ENCODE results near the gene KRT81. TPM values are rescaled to one million over a fixed set of nuclear protein-coding genes. Genes with fewer than 3 reads are reported as not detected.

Gene KRT81
- total and polyA plus RNA-seq, 8 donors, result 0.22 to 0.76 (median 0.52) TPM; not detected in 4

- WGBS, 2 donors, result 72 to 74% methylated on average over 14 of the region's 14 CpGs
- intact Hi-C loops (cut with DNase I), result no loop called here
Measured at GRCh38 chr12:52300796-52301691, 9.7 kb upstream of the KRT81 start.

GRCh38 chr12:52298677-52299190 is 7.4 kb upstream of the KRT81 start:
- H3K36me3 ChIP-seq, result no peaks in the 10 kb centered on the region
- H3K9me3 ChIP-seq, result no peaks in the 10 kb centered on the region
- WGBS, 2 donors, result 37 to 40% methylated on average over 4 of the region's 4 CpGs
- H3K4me1 ChIP-seq, result no peaks in the 10 kb centered on the region
- no peak overlapping the region for H3K4me3 ChIP-seq
- ATAC-seq, result peak in 1 of 4 donors; percentile 40
- FAIRE-seq, result no peak
- DNase-seq, result no peak
- H3K27me3 ChIP-seq, result no peaks in the 10 kb centered on the region
- intact Hi-C loops (cut with DNase I), result no loop called here
- TF ChIP-seq CTCF (IDR thresholded peaks at IDR 0.05), result no peak
- H3K27ac ChIP-seq, result no peak overlapping the region

More at GRCh38 chr12:52300796-52301691, 9.7 kb upstream of the KRT81 start:
- no peaks in the 10 kb centered on the region for H3K27me3 ChIP-seq
- H3K4me3 ChIP-seq, result no peak overlapping the region
- H3K9me3 ChIP-seq, result no peaks in the 10 kb centered on the region
- H3K36me3 ChIP-seq, result no peaks in the 10 kb centered on the region
- H3K4me1 ChIP-seq, result no peaks in the 10 kb centered on the region
- no peak for FAIRE-seq
- peak in 2 of 6 donors; percentile 27 to 45 for DNase-seq
- no peak for ATAC-seq
- TF ChIP-seq CTCF (IDR thresholded peaks at IDR 0.05), result no peak
- no peak overlapping the region for H3K27ac ChIP-seq

- no peaks in the 10 kb centered on the region for H3K36me3 ChIP-seq
- FAIRE-seq, result no peak
Measured at GRCh38 chr12:52296572-52297215, 5.4 kb upstream of the KRT81 start.

GRCh38 chr12:52295663-52296062 is 4.3 kb upstream of the KRT81 start:
- no peak for TF ChIP-seq CTCF (IDR thresholded peaks at IDR 0.05)
- Histone ChIP-seq H3K27me3 (no peaks in the 10 kb centered on the region), H3K27ac (no peak overlapping the region), H3K4me3 (no peak overlapping the region), H3K4me1 (no peaks in the 10 kb centered on the region), H3K36me3 (no peaks in the 10 kb centered on the region), H3K9me3 (no peaks in the 10 kb centered on the region)
- 71 to 88% methylated on average over 1 of the region's 1 CpG for WGBS, 2 donors
- no peak for FAIRE-seq
- no peak for ATAC-seq
- intact Hi-C loops (cut with DNase I), result no loop called here
- DNase-seq, result peak in 1 of 6 donors; percentile 2

More at GRCh38 chr12:52296572-52297215, 5.4 kb upstream of the KRT81 start:
- no peaks in the 10 kb centered on the region for H3K9me3 ChIP-seq
- DNase-seq, result peak in 1 of 6 donors; percentile 16
- H3K27ac ChIP-seq, result no peak overlapping the region
- H3K4me3 ChIP-seq, result no peak overlapping the region
- 95 to 96% methylated on average over 5 of the region's 5 CpGs for WGBS, 2 donors
- H3K4me1 ChIP-seq, result no peaks in the 10 kb centered on the region
- no peak for ATAC-seq
- no peaks in the 10 kb centered on the region for H3K27me3 ChIP-seq
- intact Hi-C loops (cut with DNase I), result no loop called here
- no peak for TF ChIP-seq CTCF (IDR thresholded peaks at IDR 0.05)
